DMS153 treated with DMSO at 0.1 percent for 48 hours (cell line): Measurements from ENCODE around the gene TATDN2.

ENCODE experiments used
- DNase-seq: peaks from one replicate; lab custom pipeline; 2025; ENCODE audit not compliant: unreplicated experiment; lab: John Stamatoyannopoulos, UW

Gene TATDN2

DNA sequence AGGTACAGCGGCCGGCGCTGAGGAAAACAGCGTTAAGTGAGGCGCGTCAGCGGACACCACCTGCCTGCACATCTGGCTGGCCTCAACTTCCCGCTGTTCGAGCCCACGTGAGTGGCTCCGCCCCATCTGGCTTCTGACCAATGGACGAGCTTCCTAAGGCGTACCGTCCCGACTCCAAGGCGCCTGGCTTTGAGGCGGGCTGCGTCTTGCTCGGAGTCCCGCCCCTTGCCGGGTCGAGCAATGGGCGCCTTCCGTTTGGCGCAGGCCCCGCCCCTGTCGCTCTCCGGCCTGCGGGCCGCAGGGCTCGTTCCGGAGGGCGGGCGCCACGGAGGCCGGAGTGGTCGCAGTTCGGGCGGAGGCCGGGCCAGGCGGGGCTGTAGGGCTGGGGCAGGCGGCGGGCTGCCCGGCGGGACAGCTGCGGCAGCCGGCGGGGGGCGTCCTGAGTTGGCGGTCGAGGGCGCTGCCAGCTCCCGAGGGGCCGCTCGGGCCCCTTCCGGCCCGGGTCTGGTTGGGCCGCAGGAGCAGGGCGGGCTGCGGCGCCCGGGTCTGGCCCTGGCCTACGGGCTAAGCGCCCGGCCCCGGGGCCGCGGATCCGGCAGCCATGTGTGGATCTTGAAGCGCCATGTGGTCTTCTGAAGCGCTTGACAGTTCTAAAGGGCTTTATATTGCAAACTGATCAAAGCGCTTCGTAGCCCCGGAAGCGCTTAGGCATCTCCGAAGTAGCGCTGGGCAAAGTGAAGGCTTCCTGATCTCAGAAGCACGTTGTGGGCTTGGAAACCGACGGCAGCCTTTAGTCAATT, at the start of gene TATDN2:
Gene TATDN2, plus strand, starts transcription at position 276 of the 800 bp plus-strand sequence. CDS start 742 bp downstream, outside the sequence.
- DNase-seq = peak; percentile 67

DNA sequence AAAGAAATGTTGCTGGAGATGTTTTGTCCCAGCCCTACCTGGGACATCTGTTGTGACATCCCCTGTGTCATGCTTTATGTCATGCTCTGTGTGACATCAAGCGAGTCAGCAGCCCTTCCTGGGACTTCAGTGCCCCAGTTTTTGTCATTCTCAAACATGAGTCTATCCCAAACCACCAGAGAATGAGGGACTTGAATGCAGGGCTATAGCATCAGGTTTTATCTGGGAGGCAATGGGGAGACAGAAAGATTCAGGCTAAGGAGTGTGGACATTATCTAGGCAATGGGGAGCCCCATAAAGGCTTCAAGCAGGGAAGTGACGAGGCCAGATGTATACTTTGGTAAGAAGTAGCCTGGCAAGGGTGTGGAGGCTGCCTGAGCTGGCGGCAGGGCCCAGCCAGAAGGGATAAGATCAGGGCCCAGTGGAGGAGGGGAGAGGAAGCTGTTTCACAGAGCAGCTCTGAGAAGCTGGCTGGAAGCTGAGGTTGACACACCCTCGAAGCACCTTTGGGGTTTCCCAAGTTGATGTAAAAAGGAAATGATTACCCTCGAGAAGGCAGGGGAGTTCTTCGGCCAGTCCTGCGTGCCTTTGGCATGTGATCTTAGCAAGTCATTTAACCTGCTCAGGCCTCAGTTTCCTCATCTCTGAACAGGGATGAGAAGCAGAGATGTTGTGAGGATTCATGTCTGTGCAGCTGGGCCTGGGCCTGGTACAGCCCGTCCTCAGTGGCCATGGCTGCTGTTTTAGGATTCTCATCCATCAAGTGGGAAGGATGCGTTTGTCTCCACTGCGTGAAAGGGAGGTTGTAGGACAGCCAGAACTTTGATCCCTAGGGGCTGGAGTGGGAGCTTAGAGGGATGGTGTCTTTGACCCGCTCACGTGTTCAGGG, 49.3 kb upstream of the TATDN2 start:
- no peak for DNase-seq

- DNase-seq = no peak
Observed at GRCh38 chr3:10204921-10205320, 43.3 kb upstream of the TATDN2 start.

- DNase-seq = no peak
Observed at GRCh38 chr3:10205451-10206165, 42.7 kb upstream of the TATDN2 start.

DNA sequence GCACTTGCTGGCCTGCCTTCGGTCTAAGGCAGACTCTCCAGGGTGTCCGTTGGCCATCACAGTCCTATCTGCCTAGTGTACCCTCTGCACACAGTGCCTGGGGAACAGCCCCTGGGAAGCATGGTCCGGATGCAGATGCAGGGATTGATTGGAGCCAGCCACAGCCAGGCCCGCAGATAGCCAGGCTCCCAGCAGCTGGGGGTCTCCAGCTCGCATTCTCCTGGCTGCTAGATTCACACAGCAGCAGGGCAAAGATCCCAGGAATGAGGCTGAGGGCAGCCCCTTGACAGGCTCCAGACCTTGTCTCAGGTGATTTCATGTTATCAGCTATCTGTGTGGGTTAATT, 42.1 kb upstream of the TATDN2 start:
- no peak for DNase-seq

- DNase-seq = no peak
Observed at GRCh38 chr3:10213156-10213792, 35.0 kb upstream of the TATDN2 start.

DNA sequence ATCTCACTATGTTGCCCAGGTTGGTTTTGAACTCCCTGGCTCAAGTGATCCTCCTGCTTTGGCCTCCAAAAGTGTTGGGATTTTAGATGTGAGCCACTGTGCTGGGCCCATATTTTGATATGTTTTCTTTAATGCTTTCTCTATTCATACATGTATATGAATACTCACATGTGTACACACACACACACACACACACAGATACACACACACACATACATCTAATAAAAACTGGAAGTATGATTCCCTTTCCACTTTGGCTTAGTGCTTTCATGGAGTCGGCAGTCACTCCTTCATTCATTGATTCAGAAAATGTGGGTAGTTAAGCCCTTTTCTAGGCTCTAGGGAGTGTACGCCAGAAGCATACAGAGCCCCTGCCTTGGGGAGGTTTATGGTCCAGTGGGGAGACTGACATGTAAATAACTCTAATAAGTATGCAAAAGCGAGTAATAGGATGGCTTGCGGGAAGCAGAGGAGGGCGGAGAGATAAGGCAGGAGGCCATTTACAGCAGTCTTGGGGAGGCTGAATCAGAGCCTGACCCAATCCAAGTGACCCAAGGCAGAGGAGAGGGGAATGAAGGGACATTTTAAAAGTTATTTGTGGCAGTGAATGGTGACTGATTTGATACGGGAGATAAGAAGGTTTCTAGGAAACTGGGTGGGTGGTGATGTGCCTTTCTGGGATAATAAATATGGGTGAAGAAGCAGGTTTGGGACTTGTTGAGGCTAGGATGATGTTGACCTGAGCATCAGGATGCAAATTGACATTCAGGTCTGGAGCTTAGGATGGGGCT, 32.5 kb upstream of the TATDN2 start:
- DNase-seq = no peak

- DNase-seq = no peak
Observed at GRCh38 chr3:10217359-10217758, 30.9 kb upstream of the TATDN2 start.

GRCh38 chr3:10219737-10220136, 28.5 kb upstream of the TATDN2 start:
- no peak for DNase-seq

DNA sequence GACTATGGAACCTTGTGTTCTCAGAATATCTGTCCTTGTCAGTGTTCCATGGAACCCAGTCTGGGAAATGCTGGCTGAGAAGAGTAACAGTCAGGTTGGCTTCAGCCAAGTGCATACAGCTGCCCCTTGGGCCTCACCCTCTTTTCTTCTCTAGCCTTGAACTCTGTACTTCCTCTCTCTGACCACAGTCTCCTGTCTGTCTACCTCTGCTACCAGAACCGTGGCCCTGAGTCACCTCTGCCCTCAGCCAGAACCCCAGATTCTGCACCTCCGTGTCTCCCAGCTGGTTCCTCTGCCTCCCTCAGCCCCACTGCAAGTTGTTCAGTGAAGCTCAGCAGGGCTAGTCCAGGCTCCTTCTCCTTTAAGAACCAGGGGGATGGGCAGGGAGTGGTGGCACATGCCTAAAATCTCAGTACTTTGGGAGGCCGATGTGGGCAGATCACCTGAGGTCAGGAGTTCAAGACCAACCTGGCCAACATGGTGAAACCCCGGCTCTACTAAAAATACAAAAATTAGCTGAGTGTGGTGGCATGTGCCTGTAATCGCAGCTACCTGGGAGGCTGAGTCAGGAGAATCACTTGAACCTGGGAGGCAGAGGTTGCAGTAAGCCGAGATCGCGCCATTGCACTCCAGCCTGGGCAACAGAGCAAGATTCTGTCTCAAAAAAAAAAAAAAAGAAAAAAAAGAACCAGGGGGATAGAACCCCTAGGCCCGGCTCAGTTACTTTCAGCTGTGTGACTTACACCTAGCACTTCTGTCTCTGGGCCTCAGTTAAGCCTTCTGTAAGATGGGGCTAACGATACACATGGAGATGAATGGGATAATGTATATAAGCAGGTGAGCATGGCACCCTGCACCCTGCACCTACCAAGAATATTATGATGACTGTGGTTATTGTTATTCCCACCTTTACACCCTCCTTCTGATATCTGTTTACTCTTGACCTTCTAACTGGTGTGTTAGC, 24.3 kb upstream of the TATDN2 start:
- DNase-seq = no peak

- peak; percentile 64 for DNase-seq
Observed at GRCh38 chr3:10224794-10225665, 23.2 kb upstream of the TATDN2 start.

GRCh38 chr3:10226293-10226692, 22.0 kb upstream of the TATDN2 start:
- no peak for DNase-seq

DNA sequence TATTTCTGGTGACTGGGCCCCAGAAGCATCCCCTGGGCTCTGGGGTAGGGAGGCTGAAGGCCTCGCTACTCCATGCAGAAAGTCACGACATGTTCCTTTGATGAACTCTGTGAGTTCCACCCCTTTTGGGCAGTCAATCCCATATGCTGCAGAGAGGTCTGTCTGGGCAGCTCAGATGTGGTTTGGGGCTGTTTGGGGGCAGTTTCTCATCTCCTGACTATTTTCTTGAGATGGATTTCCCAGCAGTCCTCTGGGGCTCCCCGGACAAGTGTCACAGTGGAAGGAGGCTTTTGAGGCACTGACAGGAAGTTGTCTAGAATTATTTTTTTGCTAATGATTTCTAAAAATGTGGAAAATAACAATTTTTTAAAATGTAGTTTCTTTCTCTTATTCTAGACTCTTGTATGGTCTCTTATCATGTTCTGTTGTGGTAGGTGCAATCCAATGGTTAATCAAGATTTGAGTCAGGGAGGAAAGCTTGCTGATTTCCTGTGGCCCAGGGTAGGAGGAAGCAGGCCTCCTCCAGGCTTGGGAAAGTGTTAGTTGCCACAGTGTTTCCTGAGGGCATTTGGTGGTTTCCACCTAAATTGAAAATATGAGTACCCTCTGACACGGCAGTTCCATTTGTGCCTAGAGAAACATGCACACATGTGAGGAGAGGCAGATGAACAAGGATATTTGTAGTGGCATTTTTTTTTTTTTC, 19.9 kb upstream of the TATDN2 start:
- DNase-seq = no peak

DNA sequence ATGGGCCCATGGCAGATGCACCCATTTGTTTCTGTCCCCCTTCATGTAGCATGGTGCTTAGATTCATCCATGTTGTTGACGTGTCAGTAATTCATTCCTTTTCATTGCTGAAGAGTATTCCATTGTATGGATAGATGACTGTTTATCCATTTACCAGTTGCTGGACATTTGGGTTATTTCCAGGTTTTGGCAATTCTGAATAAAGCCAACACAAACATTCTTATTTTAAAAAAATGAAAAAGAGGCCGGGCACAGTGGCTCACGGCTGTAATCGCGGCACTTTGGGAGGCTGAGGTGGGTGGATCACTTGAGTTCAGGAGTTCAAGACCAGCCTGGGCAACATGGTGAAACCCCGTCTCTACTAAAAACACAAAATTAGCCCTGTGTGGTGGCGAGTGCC, 18.7 kb upstream of the TATDN2 start:
- no peak for DNase-seq

GRCh38 chr3:10232137-10232536, 16.1 kb upstream of the TATDN2 start:
- no peak for DNase-seq

DNA sequence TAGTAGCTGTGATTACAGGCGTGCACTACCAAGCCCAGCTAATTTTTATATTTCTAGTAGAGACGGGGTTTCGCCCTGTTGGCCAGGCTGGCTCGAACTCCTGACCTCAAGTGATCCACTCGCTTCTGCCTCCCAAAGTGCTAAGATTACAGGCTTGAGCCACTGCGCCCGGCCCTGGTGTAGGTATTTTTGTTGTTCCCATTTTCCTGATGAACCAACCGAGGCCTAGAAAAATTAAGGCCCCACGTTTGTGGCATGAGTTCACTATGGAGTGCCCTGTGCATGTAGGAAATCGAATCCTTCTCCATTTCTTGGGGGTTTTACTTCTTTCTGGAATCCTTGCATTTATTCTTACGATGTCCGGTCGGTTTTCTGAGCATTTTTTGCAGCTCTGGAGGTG, 14.3 kb upstream of the TATDN2 start:
- no peak for DNase-seq

DNA sequence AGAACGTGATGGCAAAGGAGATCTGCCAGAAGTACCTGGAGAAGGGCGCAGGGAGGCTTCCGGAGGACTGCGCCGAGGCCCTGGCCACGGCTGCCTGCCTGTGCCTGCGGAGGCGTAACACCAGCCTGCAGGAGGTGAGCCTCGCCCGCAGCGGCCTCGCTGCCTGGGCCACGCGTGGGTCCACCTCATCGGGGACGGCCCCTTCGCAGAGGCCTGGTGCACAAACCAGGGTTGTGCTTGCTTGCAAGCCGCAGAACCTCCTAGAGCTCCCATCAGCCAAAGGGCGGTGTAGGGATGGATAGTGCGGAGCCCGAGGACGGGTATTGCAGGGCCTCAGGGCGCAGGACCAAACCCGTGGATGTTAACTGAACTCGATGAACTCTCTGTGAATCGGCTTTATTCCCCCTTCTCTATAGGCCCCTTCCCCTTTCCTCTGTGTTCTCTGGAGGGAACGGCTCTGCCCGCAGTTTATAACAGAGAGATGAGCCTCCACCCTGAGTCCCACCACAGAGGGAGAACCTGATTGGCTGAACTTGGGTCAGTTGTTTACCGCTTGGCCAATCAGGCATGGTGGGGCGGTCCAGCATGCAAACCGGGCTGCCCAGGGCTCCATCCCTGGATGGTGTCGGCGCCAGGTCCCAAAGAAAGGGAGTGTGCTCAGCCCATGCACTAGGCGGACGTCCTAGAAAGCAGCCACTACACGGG, 13.6 kb upstream of the TATDN2 start:
- no peak for DNase-seq
